A549 (cell line): Measurements from ENCODE around the gene IDH3B. TPM values are rescaled to one million over a fixed set of nuclear protein-coding genes. Genes with fewer than 3 reads are reported as not detected.

Experiments
- ATAC-seq, 2 experiments: fragments of 200-7000 bp in 1 of 2; fragments of >200 bp in 1 of 2; cut with Nextera tagmentation in 1 of 2; cut with Tn5 transposase in 1 of 2; 3 replicates each; pipeline versions ENCODE4 v1.8.0 to v1.9.1; 2018 to 2020; ENCODE audit warnings: mild to moderate bottlenecking in 1 of 2, moderate library complexity in 1 of 2
- CTCF ChIA-PET: fragments of 300-600 bp; sonication (Branson Sonifier 250); formaldehyde crosslinking; extraction: SDS; loops from one replicate; lab custom pipeline; 2021; ENCODE audit warnings: antibody characterized with exemption, inconsistent platforms; lab: Yijun Ruan, JAX
- POLR2A ChIA-PET: fragments of 350-600 bp; formaldehyde crosslinking; extraction: SDS; loops from one replicate; lab custom pipeline; 2021; ENCODE audit warnings: antibody characterized with exemption, inconsistent platforms; lab: Yijun Ruan, JAX
- DNase-seq, 2 experiments: peaks; one replicate each; pipeline versions ENCODE4 v3.0.0 to v3.0.0-alpha.2; 2011 to 2016; ENCODE audit warnings: low read depth in 1 of 2, low spot score in 1 of 2
- FAIRE-seq: peaks from 2 replicates; lab custom pipeline; 2011; peaks lifted over from hg19 to GRCh38; lab: Jason Lieb, UNC
- H3K27ac ChIP-seq, 2 experiments: fragments of >200 bp; sonication (Bioruptor Twin); formaldehyde crosslinking; 3 replicates each; pipeline ENCODE4 v1.5.1; 2016 to 2017
- H3K4me1 ChIP-seq: fragments of >200 bp; sonication (Bioruptor Twin); formaldehyde crosslinking; 3 replicates; pipeline ENCODE4 v1.6.1; 2016
- H3K4me2 ChIP-seq: fragments of >200 bp; sonication (Bioruptor Twin); formaldehyde crosslinking; 3 replicates; pipeline ENCODE4 v1.6.1; 2016
- H3K4me3 ChIP-seq: fragments of >200 bp; sonication (Bioruptor Twin); formaldehyde crosslinking; 3 replicates; pipeline ENCODE4 v1.5.1; 2016
- H3K9me3 ChIP-seq: fragments of >200 bp; sonication (Bioruptor Twin); formaldehyde crosslinking; 3 replicates; pipeline ENCODE4 v1.6.1; 2016
- ATOH8 ChIP-seq: fragments of 250-450 bp; sonication (Bioruptor Pico); IDR thresholded peaks from 2 replicates; pipeline ENCODE4 v1.5.0; 2020; ENCODE audit warnings: low read depth, mild to moderate bottlenecking, moderate library complexity
- CBX2 ChIP-seq: fragments of 200-600 bp; sonication (generic); IDR thresholded peaks from 2 replicates; pipeline ENCODE4 v1.6.1; 2016; ENCODE audit warnings: low read depth, mild to moderate bottlenecking, borderline replicate concordance
- CHD2 ChIP-seq: fragments of 150-350 bp; IDR thresholded peaks from 2 replicates; pipeline ENCODE4 v1.6.1; 2014; ENCODE audit warnings: low read length; ENCODE audit not compliant: partially characterized antibody
- EHMT2 ChIP-seq: fragments of 200-600 bp; sonication (generic); IDR thresholded peaks from 2 replicates; pipeline ENCODE4 v1.6.1; 2016; ENCODE audit warnings: antibody characterized with exemption, low read depth, mild to moderate bottlenecking, moderate library complexity
- ELK1 ChIP-seq: fragments of 150-350 bp; IDR thresholded peaks from 2 replicates; pipeline ENCODE4 v1.6.1; 2014; ENCODE audit warnings: low read depth, mild to moderate bottlenecking, low read length
- ESRRA ChIP-seq: fragments of 150-350 bp; IDR thresholded peaks from 2 replicates; pipeline ENCODE4 v1.6.1; 2014; ENCODE audit warnings: mild to moderate bottlenecking, low read length, borderline replicate concordance
- FOSL2 ChIP-seq, 2 experiments: fragments of 450-650 bp in 1 of 2; fragments of >200 bp in 1 of 2; sonication (Bioruptor Twin) in 1 of 2; formaldehyde crosslinking; IDR thresholded peaks; 2 replicates each; pipeline versions ENCODE4 v1.5.0 to v1.6.1; 2016 to 2020; ENCODE audit warnings: mild to moderate bottlenecking in 1 of 2, moderate library complexity in 1 of 2
- GATA3 ChIP-seq: IDR thresholded peaks from 2 replicates; pipeline ENCODE4 v1.6.1; 2012; ENCODE audit warnings: borderline replicate concordance
- HEYL ChIP-seq: fragments of 250-450 bp; sonication (Bioruptor Pico); IDR thresholded peaks from 2 replicates; pipeline ENCODE4 v1.8.0; 2021; ENCODE audit warnings: mild to moderate bottlenecking, moderate library complexity
- HOXB13 ChIP-seq: fragments of 250-450 bp; sonication (Bioruptor Pico); IDR thresholded peaks from 2 replicates; pipeline ENCODE4 v1.5.0; 2020; ENCODE audit warnings: low read depth, mild to moderate bottlenecking, moderate library complexity
- JUN ChIP-seq, 2 experiments: fragments of >200 bp; sonication (Bioruptor Twin); formaldehyde crosslinking; IDR thresholded peaks; 2 replicates in 1 of 2; 3 replicates in 1 of 2; pipeline ENCODE4 v1.6.1; 2016 to 2017
- JUNB ChIP-seq: fragments of >200 bp; sonication (Bioruptor Twin); formaldehyde crosslinking; IDR thresholded peaks from 2 replicates; pipeline ENCODE4 v1.6.1; 2016
- KDM1A ChIP-seq: fragments of 200-600 bp; sonication (generic); IDR thresholded peaks from 2 replicates; pipeline ENCODE4 v1.6.1; 2016; ENCODE audit warnings: low read depth, mild to moderate bottlenecking
- NPAS2 ChIP-seq: fragments of 250-450 bp; sonication (Bioruptor Pico); IDR thresholded peaks from 2 replicates; pipeline ENCODE4 v1.8.0; 2022; ENCODE audit warnings: mild to moderate bottlenecking, moderate library complexity, borderline replicate concordance
- NR3C1 ChIP-seq: fragments of >200 bp; sonication (Bioruptor Twin); formaldehyde crosslinking; IDR thresholded peaks from 3 replicates; pipeline ENCODE4 v1.6.1; 2017
- PBX3 ChIP-seq: IDR thresholded peaks from 2 replicates; pipeline ENCODE4 v1.6.1; 2012
- PHF8 ChIP-seq: fragments of 200-600 bp; sonication (generic); IDR thresholded peaks from 2 replicates; pipeline ENCODE4 v1.6.1; 2016; ENCODE audit warnings: low read depth, mild to moderate bottlenecking, antibody characterized with exemption, moderate library complexity, borderline replicate concordance
- RAD21 ChIP-seq, 2 experiments: fragments of >200 bp in 1 of 2; sonication (Bioruptor Twin) in 1 of 2; formaldehyde crosslinking in 1 of 2; IDR thresholded peaks in 1 of 2; conservative IDR thresholded peaks in 1 of 2; 2 replicates in 1 of 2; 3 replicates in 1 of 2; pipeline ENCODE4 v1.6.1; 2012 to 2018; ENCODE audit warnings: inconsistent platforms in 1 of 2
- RARB ChIP-seq: fragments of 250-450 bp; sonication (Bioruptor Pico); IDR thresholded peaks from 2 replicates; pipeline ENCODE4 v1.8.0; 2021; ENCODE audit warnings: mild to moderate bottlenecking, moderate library complexity
- RFX5 ChIP-seq: fragments of 450-650 bp; IDR thresholded peaks from 2 replicates; pipeline ENCODE4 v1.7.1; 2014; ENCODE audit warnings: antibody characterized with exemption, mild to moderate bottlenecking, moderate library complexity
- RNF2 ChIP-seq: fragments of 200-600 bp; sonication (generic); IDR thresholded peaks from 2 replicates; pipeline ENCODE4 v1.6.1; 2016; ENCODE audit warnings: low read depth, mild to moderate bottlenecking, antibody characterized with exemption, moderate library complexity, borderline replicate concordance
- SMC3 ChIP-seq: fragments of >200 bp; sonication (Bioruptor Twin); formaldehyde crosslinking; IDR thresholded peaks from 3 replicates; pipeline ENCODE4 v1.6.1; 2018; ENCODE audit warnings: inconsistent platforms
- TFCP2L1 ChIP-seq: fragments of 250-450 bp; sonication (Bioruptor Pico); IDR thresholded peaks from 2 replicates; pipeline ENCODE4 v1.5.0; 2021; ENCODE audit warnings: mild to moderate bottlenecking
- ZC3H11A ChIP-seq: fragments of 450-650 bp; IDR thresholded peaks from 2 replicates; pipeline ENCODE4 v1.6.1; 2014; ENCODE audit warnings: antibody characterized with exemption, mild to moderate bottlenecking
- ZNF302 ChIP-seq: fragments of 250-450 bp; sonication (Bioruptor Pico); IDR thresholded peaks from 2 replicates; pipeline ENCODE4 v1.9.0; 2021; ENCODE audit warnings: inconsistent platforms, mild to moderate bottlenecking, moderate library complexity
- WGBS: methylation state at CpG from one replicate; pipeline ENCODE4 v1.1.6; 2017; ENCODE audit errors: missing lambda C conversion rate; 5-methylcytosine and 5-hydroxymethylcytosine counted together
- polyA plus RNA-seq, 4 experiments: library from polyadenylated mRNA; depleted of rRNA in 3 of 4; stranded (reverse); fragments of >200 nt; fragmentation: RNase III in 1 of 4; extraction: RNeasy Plus Mini Kit Qiagen cat#74134 plus additional on column Dnase treatment in 1 of 4; gene quantifications; 2 replicates in 3 of 4; 3 replicates in 1 of 4; pipeline ENCODE4 v1.2.3, GENCODE V29; 2011 to 2017
- TF ChIP-seq, protein P1 (sequence below): fragments of >200 bp; sonication (Bioruptor Twin); formaldehyde crosslinking; IDR thresholded peaks from 2 replicates; pipeline ENCODE4 v1.6.1; 2016

Gene IDH3B
- polyA plus RNA-seq, 2 of the 4 experiments (the other 2 are of a cell fraction): 154 to 200 TPM

DNA sequence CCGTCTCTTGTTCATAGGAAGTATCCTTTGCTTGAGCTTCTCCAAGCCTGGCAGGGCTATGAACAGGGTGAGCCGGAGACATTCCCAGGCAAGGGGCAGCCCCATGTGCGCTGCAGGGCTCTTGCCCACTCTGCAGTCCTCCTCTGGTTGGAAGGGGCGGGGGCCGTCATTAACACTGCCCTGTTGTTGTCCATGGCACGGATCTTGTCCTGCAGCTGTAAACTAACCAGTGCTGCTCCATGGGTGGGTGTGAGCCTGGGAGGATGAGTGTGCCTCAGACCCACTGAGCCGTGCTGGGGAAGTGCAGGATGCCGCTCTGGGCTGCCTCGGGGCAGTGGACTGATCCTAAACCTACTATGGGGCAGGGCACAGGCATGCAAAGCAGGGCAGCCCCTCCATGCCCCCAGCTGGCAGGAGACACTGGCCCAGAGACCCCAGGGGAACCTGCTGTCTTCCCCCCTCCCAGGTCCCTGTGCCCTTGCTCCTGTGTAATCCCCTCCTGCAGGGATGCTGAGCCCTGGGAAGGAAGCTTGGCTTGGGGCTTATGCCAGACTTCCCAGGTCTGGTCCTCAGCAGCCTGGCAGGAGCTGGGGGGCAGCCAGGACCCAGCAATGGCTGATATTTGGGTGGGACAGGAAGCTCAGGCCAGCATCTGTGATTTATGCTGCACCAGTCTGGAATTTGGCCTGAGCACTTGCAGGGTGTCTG is 37.1 kb upstream of the IDH3B start:
- DNase-seq (no peak), ATAC-seq (no peak; a peak in 1 of 6 replicates), FAIRE-seq (no peak)
- no peak for TF ChIP-seq RAD21 (conservative IDR thresholded peaks at IDR 0.05 in 1 of 2, IDR thresholded peaks at IDR 0.05 in 1 of 2)
- TF ChIP-seq HOXB13 (CRISPR knock-in tag): no peak
- TF ChIP-seq ATOH8 (CRISPR knock-in tag): no peak
- TF ChIP-seq CBX2: no peak
- TF ChIP-seq, protein P1, sequence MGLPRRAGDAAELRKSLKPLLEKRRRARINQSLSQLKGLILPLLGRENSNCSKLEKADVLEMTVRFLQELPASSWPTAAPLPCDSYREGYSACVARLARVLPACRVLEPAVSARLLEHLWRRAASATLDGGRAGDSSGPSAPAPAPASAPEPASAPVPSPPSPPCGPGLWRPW: no peak
- TF ChIP-seq FOSL2 (IDR thresholded peaks at IDR 0.05): no peak
- TF ChIP-seq FOSL2 (CRISPR knock-in tag; IDR thresholded peaks at IDR 0.05): no peak
- TF ChIP-seq SMC3: no peak
- no peak for TF ChIP-seq RFX5
- no peak for TF ChIP-seq KDM1A
- no peak for TF ChIP-seq EHMT2
- no peak for TF ChIP-seq RARB
- no peak for TF ChIP-seq NPAS2 (CRISPR knock-in tag)
- TF ChIP-seq NR3C1: no peak
- no peak for TF ChIP-seq ZC3H11A
- no peak for TF ChIP-seq HEYL (CRISPR knock-in tag)
- no peak for TF ChIP-seq GATA3
- no peak for TF ChIP-seq ZNF302 (CRISPR knock-in tag)
- no peak for TF ChIP-seq ELK1
- TF ChIP-seq TFCP2L1: no peak
- H3K4me3 ChIP-seq: no peak overlapping the region
- H3K9me3 ChIP-seq: no peaks in the 10 kb centered on the region
- no peak overlapping the region for H3K27ac ChIP-seq
- ChIA-PET CTCF (interaction anchor here (0.5 to 2.0 kb wide), 7 partner anchors 12 to 300 kb away, joined by 3 to 6 read pairs (median 4); no protein-coding TSS in a partner anchor), POLR2A (no interaction called here)
- 61% methylated on average over 7 of the region's 9 CpGs for WGBS
- H3K4me2 ChIP-seq: no peak overlapping the region
- H3K4me1 ChIP-seq: no peaks in the 10 kb centered on the region

DNA sequence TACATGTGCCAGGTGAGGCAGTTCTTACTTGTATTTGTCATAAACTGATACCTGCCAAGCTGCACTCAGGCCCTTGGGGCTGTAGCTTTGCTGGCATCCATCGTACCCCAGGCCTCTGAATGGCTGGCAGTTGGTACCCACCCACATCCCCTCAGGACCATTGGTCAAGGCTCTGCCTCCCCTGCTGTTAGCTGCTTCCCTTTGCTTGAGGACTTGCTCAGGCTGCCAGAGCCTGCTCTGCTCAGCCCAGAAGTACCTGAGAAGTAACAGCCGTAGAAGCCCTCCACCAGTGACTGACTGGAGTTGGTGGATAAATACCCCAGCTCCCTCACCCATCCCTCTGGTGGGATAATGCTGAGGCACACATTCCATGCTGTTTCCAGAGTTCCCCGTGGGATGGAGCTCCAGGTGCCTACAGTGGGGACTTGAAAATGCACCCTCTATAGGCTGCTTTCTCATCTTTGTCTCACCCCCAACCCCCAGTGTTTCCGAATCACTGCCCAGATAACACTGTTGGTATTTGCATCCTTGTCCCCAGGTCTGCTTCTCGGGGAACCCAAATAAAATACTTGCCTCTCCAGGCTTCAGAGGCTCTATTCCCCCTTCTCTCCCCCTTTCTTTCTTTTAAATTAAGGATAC is 35.9 kb upstream of the IDH3B start:
- Histone ChIP-seq H3K4me1 (no peaks in the 10 kb centered on the region), H3K27ac (no peak overlapping the region), H3K4me3 (no peak overlapping the region), H3K9me3 (no peaks in the 10 kb centered on the region), H3K4me2 (no peak overlapping the region)
- ChIA-PET POLR2A (no interaction called here), CTCF (interaction anchor here (0.7 to 2.9 kb wide), 6 partner anchors 12 to 473 kb away, joined by 3 to 8 read pairs (median 4); no protein-coding TSS in a partner anchor)
- no peak for TF ChIP-seq NPAS2 (CRISPR knock-in tag)
- ATAC-seq (peak in 1 of 2 experiments; percentile 44; a peak in 3 of 6 replicates), FAIRE-seq (no peak), DNase-seq (no peak)
- WGBS: 60% methylated on average over 5 of the region's 5 CpGs

DNA sequence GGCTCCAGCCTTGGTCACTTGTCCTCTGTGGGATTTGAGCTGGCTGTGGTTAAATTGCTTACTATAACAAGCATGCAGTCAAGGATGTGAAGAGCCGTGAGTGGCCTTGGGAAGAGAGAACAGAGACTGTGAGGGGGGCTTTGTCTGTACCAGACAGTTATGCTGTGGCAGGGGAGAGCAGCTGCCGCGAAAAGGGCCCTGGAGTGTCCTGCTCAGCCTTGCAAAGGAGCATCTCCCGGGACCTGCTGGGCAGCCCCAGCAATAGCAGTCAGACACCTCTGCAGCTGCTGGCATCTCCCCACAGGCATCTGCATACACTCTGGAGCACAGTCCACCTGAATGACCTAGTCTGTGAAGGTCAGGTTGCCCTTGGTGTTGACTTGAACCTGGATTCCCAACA is 34.9 kb upstream of the IDH3B start:
- FAIRE-seq (no peak), ATAC-seq (peak; percentile 54 to 56; a peak in 5 of 6 replicates), DNase-seq (no peak)
- TF ChIP-seq JUNB (no peak), PHF8 (no peak), RFX5 (no peak), NPAS2 (CRISPR knock-in tag) (no peak), JUN (IDR thresholded peaks at IDR 0.05) (no peak), ESRRA (no peak), RNF2 (no peak), GATA3 (no peak), RAD21 (conservative IDR thresholded peaks at IDR 0.05 in 1 of 2, IDR thresholded peaks at IDR 0.05 in 1 of 2) (no peak), ELK1 (no peak), CHD2 (no peak), PBX3 (no peak)
- TF ChIP-seq, protein P1: no peak
- ChIA-PET CTCF (interaction anchor here (1.0 to 2.9 kb wide), 3 partner anchors 11 to 43 kb away, joined by 3 to 8 read pairs (median 6); no protein-coding TSS in a partner anchor), POLR2A (no interaction called here)
- no peak overlapping the region for H3K4me3 ChIP-seq
- WGBS: 33% methylated on average over 4 of the region's 4 CpGs
- H3K27ac ChIP-seq: no peak overlapping the region
- no peak overlapping the region for H3K4me2 ChIP-seq
- no peaks in the 10 kb centered on the region for H3K9me3 ChIP-seq
- H3K4me1 ChIP-seq: no peaks in the 10 kb centered on the region
